Measurements from ENCODE around the gene LRMDA. TPM values are rescaled to one million over a fixed set of nuclear protein-coding genes. Genes with fewer than 3 reads are reported as not detected.

LRMDA gene
- total and polyA plus RNA-seq, 10 of the 15 experiments (the other 5 are each of a cell fraction or from before 2014, with no cell fraction given), result 0.07 to 0.54 (median 0.29) TPM; not detected in 4

DNA sequence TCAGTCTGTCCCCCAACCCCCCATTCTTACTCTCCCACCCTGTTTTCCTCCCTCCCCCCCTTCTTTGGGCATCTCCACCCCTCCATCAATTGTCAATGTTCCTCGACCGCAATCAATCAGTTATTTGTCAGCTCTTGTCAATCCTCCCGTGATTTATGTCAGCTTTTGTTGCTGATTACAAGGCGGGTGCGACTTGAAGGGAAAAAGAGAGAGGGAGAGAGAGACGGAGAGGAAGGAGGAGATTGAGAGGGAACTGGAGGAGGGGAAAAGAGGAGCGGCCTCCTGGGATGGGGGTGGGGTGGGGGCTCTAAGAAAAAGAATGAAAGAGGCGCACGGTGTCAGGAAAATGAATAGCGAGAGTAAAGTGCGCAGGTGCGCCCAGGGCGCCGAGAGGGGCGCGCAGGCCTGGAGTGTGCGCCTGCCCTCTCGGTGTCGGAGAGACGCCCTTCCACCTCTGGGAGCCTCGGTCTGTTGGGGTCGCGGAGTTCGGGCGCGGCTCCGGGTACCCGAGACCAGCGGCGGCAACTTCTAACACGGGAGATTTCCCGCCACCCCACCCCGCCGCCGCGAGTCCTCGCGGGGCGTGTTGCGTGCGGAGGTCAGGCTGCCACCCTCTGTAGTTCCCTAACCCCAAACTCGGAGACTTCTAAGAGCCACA, 28.8 kb upstream of the LRMDA start (continued):
- TF ChIP-seq, protein P1, sequence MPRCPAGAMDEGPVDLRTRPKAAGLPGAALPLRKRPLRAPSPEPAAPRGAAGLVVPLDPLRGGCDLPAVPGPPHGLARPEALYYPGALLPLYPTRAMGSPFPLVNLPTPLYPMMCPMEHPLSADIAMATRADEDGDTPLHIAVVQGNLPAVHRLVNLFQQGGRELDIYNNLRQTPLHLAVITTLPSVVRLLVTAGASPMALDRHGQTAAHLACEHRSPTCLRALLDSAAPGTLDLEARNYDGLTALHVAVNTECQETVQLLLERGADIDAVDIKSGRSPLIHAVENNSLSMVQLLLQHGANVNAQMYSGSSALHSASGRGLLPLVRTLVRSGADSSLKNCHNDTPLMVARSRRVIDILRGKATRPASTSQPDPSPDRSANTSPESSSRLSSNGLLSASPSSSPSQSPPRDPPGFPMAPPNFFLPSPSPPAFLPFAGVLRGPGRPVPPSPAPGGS (IDR thresholded peaks at IDR 0.05; ENCODE audit: borderline replicate concordance, insufficient read depth, low read depth, low read length, poor library complexity, severe bottlenecking), result no peak

DNA sequence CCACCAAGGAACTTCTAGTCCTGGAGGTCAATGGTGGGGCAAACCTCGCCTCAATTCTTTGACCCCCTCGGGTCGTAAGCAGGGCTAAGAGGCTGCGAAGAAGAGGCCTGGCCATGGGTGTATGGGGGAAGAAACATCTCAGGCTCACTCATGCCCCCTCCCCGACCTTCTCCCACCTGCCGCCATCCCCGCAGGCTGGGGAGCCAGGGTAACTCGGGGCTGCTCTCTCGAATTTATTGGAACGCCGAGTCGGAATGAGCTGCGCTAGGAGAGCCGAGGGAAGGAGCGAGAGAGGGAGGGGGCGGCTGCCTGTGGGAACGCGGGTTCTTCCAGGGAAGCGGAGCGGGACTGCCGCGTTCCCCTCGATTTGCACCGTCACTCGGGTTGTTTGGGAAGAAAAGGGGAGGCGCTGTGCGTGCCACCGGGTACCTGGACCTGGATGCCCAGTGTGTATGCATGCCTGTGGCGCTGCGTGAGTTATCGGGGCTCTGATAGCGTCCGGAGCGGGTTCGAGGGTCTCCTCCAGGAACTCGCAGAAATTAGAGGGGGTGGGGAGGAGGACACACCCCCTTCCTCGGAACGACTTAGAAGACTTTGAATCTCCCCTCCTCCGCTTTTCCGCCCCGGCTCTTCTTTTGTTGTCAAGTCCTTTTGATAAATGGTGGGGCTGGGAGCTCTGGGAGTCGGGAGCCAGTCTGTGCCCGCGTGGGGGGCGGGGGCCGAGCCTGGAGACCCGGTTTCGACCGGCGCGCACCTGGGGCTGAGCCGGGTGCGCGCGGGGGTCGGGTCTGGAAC, 28.1 kb upstream of the LRMDA start:
- ChIA-PET RAD21 (ENCODE audit: unreplicated experiment) (interaction anchor here (1.1 to 3.9 kb wide), 3 partner anchors 249 to 634 kb away, joined by 6 to 38 read pairs (median 9); no protein-coding TSS in a partner anchor), SMC1A (ENCODE audit: uncharacterized antibody, unreplicated experiment) (interaction anchor here (0.6 to 2.2 kb wide), 7 partner anchors 38 to 248 kb away, joined by 3 to 7 read pairs (median 3); no protein-coding TSS in a partner anchor), CTCF (interaction anchor here (0.7 to 5.7 kb wide), 4 partner anchors 49 to 900 kb away, joined by 3 to 38 read pairs (median 6); no protein-coding TSS in a partner anchor), POLR2A (interaction anchor here (1.0 to 1.1 kb wide), 2 partner anchors 29 to 208 kb away, joined by 3 to 4 read pairs; no protein-coding TSS in a partner anchor)
- no peak overlapping the region for H3K9ac ChIP-seq (ENCODE audit: control insufficient read depth, insufficient read depth, low read length)
- no peaks in the 10 kb centered on the region for H3K36me3 ChIP-seq (ENCODE audit: control insufficient read depth in 2 of 2, insufficient read depth in 2 of 2, low read length in 1 of 2)
- TF ChIP-seq MYB (IDR thresholded peaks at IDR 0.05; ENCODE audit: borderline replicate concordance, low read depth, low read length) (no peak), SUZ12 (IDR thresholded peaks at IDR 0.05; ENCODE audit: unreplicated experiment) (peak; percentile 12), RFX5 (IDR thresholded peaks at IDR 0.05; ENCODE audit: low read depth, low read length) (no peak), IKZF2 (IDR thresholded peaks at IDR 0.05) (0 out of 4 replicates have a peak, but pooled peaks of 1 of the 2 experiments have one; percentile 8), MLLT1 (IDR thresholded peaks at IDR 0.05) (0 out of 2 replicates have a peak, but pooled peaks have one; percentile 33)
- TF ChIP-seq, protein P2, sequence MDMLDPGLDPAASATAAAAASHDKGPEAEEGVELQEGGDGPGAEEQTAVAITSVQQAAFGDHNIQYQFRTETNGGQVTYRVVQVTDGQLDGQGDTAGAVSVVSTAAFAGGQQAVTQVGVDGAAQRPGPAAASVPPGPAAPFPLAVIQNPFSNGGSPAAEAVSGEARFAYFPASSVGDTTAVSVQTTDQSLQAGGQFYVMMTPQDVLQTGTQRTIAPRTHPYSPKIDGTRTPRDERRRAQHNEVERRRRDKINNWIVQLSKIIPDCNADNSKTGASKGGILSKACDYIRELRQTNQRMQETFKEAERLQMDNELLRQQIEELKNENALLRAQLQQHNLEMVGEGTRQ (IDR thresholded peaks at IDR 0.05; ENCODE audit: borderline replicate concordance, low read depth, low read length), result no peak
- H4K20me1 ChIP-seq (ENCODE audit: control insufficient read depth, insufficient read depth), result no peaks in the 10 kb centered on the region
- no peak overlapping the region for H3K27ac ChIP-seq (ENCODE audit: control insufficient read depth, insufficient read depth)
- peaks cover 9 to 10% of the 10 kb centered on the region in 2 experiments for H3K27me3 ChIP-seq (replicated peaks in 1 of 2; ENCODE audit: control insufficient read depth in 2 of 2, insufficient read depth in 2 of 2, low read length in 1 of 2)
- no peaks in the 10 kb centered on the region; the same call in 2 of the 3 replicates for H3K9me3 ChIP-seq (replicated peaks; ENCODE audit: control insufficient read depth, insufficient read depth, low read length)
- in situ Hi-C loops (cut with MboI), result no loop called here
- intact Hi-C loops (cut with micrococcal nuclease; ENCODE audit: unreplicated experiment), result loop anchor here (5.0 to 10.0 kb wide), 4 partner anchors 139 to 901 kb away; no protein-coding TSS in a partner anchor
- no TSS peak for BruUV-seq (replicated peaks)
- no peaks in the 10 kb centered on the region for H3K79me2 ChIP-seq (ENCODE audit: control insufficient read depth, insufficient read depth, low read length)
- FAIRE-seq, result no peak
- DNase-seq (ENCODE audit: low read depth, low spot score), result no peak
- H3K4me1 ChIP-seq (ENCODE audit: control insufficient read depth, insufficient read depth, low read length), result no peaks in the 10 kb centered on the region; the same call in 1 of the 2 replicates
- no peak; the same call in 2 of the 3 replicates for ATAC-seq
- H3K4me2 ChIP-seq (ENCODE audit: control insufficient read depth, insufficient read depth), result peak overlapping the region; percentile 13; the same call in 1 of the 2 replicates
- H3K4me3 ChIP-seq, result no peak overlapping the region
- WGBS (ENCODE audit: insufficient coverage, insufficient replicate concordance, low lambda C conversion rate, missing lambda C conversion rate), result 8% methylated on average over 56 of the region's 56 CpGs
- H2AFZ ChIP-seq (ENCODE audit: control insufficient read depth, low read depth, low read length), result no peak overlapping the region

Data from GM12878 (cell line).